Upper lobe of left lung (tissue), 4 donors: ENCODE results near the gene WDTC1.

Experiments
- CTCF ChIP-seq, 6 experiments: fragments of 450-650 bp in 4 of 6; fragments of 200-600 bp in 2 of 6; sonication (generic) in 2 of 6; IDR thresholded peaks; one replicate each; pipeline ENCODE4 v1.5.1; 2016 to 2019; ENCODE audit warnings: antibody characterized with exemption in 6 of 6
- POLR2A ChIP-seq, 4 donors: fragments of 450-650 bp; IDR thresholded peaks; one replicate each; pipeline ENCODE4 v1.5.1; 2016 to 2017; ENCODE audit warnings: antibody characterized with exemption in 4 of 4, mild to moderate bottlenecking in 2 of 4

DNA sequence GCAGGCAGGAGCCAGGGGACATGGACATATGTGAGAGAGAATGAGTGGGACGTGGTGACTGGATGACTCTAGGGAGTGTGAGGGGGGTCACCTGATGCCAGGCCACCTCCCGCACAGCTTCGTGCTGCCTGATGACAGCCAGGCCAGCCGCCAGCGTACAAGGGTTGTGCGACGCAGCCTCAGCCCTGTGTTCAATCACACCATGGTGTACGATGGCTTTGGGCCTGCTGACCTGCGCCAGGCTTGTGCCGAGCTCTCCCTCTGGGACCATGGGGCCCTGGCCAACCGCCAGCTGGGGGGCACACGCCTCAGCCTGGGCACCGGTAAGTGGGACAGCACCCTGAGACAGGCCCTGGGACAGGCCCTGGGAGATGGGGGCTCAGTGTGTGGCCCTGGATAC is 118.7 kb downstream of the WDTC1 start:
- TF ChIP-seq POLR2A (IDR thresholded peaks at IDR 0.05) (no peak), CTCF (IDR thresholded peaks at IDR 0.05) (no peak)
